ENCODE results near the gene FNDC5. TPM values are rescaled to one million over a fixed set of nuclear protein-coding genes. Genes with fewer than 3 reads are reported as not detected.

The FNDC5 gene
- total and polyA plus RNA-seq, 10 of the 15 experiments (the other 5 are each of a cell fraction or from before 2014, with no cell fraction given): 0.01 to 0.29 (median 0.19) TPM; not detected in 4

- FAIRE-seq: no peak
- H3K9ac ChIP-seq (ENCODE audit: control insufficient read depth, insufficient read depth, low read length): no peak overlapping the region
- in situ Hi-C loops (cut with MboI): no loop called here
- no peaks in the 10 kb centered on the region for H4K20me1 ChIP-seq (ENCODE audit: control insufficient read depth, insufficient read depth)
- H3K27ac ChIP-seq (ENCODE audit: control insufficient read depth, insufficient read depth): no peak overlapping the region
- RAD21 ChIA-PET (ENCODE audit: unreplicated experiment): interaction anchor here (0.6 to 1.1 kb wide), 3 partner anchors 37 to 258 kb away, joined by 3 read pairs; no protein-coding TSS in a partner anchor
- 98% methylated on average over 7 of the region's 7 CpGs for WGBS (ENCODE audit: insufficient coverage, insufficient replicate concordance, low lambda C conversion rate, missing lambda C conversion rate)
- POLR2A ChIA-PET: interaction anchor here (0.5 kb wide), 1 partner anchor 34 kb away, joined by 4 read pairs; no protein-coding TSS in a partner anchor
- H3K4me1 ChIP-seq (ENCODE audit: control insufficient read depth, insufficient read depth, low read length): no peaks in the 10 kb centered on the region
- intact Hi-C loops (cut with micrococcal nuclease; ENCODE audit: unreplicated experiment): no loop called here
- CTCF ChIA-PET: interaction anchor here (1.4 to 3.1 kb wide), 4 partner anchors 21 to 55 kb away, joined by 3 to 23 read pairs (median 8); no protein-coding TSS in a partner anchor
- H2AFZ ChIP-seq (ENCODE audit: control insufficient read depth, low read depth, low read length): no peak overlapping the region
- TF ChIP-seq SKIL (IDR thresholded peaks at IDR 0.05; ENCODE audit: low read depth, poor library complexity, severe bottlenecking) (no peak), RAD21 (IDR thresholded peaks at IDR 0.05; ENCODE audit: insufficient read depth, low read depth, low read length) (0 out of 2 replicates have a peak, but pooled peaks have one; percentile 18), CTCF (IDR thresholded peaks at IDR 0.05 in 2 of 3, conservative IDR thresholded peaks at IDR 0.05 in 1 of 3; ENCODE audit: control insufficient read depth in 2 of 3, extremely low read depth in 1 of 3, insufficient read depth in 1 of 3, low read depth in 3 of 3, low read length in 3 of 3) (peak in 1 of 3 experiments; percentile 20; a peak in 1 of 6 replicates), SMAD1 (IDR thresholded peaks at IDR 0.05; ENCODE audit: low read depth, partially characterized antibody) (no peak)
- no TSS peak for BruUV-seq (replicated peaks)
- H3K27me3 ChIP-seq (replicated peaks in 1 of 2; ENCODE audit: control insufficient read depth in 2 of 2, insufficient read depth in 2 of 2, low read length in 1 of 2): no peaks in the 10 kb centered on the region
- SMC1A ChIA-PET (ENCODE audit: uncharacterized antibody, unreplicated experiment): interaction anchor here (0.8 kb wide), 1 partner anchor 45 kb away, joined by 3 read pairs; no protein-coding TSS in a partner anchor
- peaks cover 11% of the 10 kb centered on the region for H3K79me2 ChIP-seq (ENCODE audit: control insufficient read depth, insufficient read depth, low read length)
- no peaks in the 10 kb centered on the region; the same call in 2 of the 3 replicates for H3K9me3 ChIP-seq (replicated peaks; ENCODE audit: control insufficient read depth, insufficient read depth, low read length)
- no peak overlapping the region for H3K4me3 ChIP-seq
- H3K4me2 ChIP-seq (ENCODE audit: control insufficient read depth, insufficient read depth): no peak overlapping the region
- DNase-seq (ENCODE audit: low read depth, low spot score): no peak
- H3K36me3 ChIP-seq (ENCODE audit: control insufficient read depth in 2 of 2, insufficient read depth in 2 of 2, low read length in 1 of 2): peaks cover 3 to 41% of the 10 kb centered on the region in 2 experiments
- ATAC-seq: no peak
Measured at GRCh38 chr1:32828341-32828740, 42.4 kb downstream of the FNDC5 start.

Data from GM12878 (cell line).